ENCODE results near the gene LSM2. TPM values are rescaled to one million over a fixed set of nuclear protein-coding genes. Genes with fewer than 3 reads are reported as not detected.
"Not testable (repeated sequence)": the region's sequence is repeated elsewhere in the genome, so short reads cannot be mapped to it uniquely, and the experiment has no call there.

LSM2 gene
- total RNA-seq, 2 donors from 2014 or later: 92.5 to 139 TPM

DNA sequence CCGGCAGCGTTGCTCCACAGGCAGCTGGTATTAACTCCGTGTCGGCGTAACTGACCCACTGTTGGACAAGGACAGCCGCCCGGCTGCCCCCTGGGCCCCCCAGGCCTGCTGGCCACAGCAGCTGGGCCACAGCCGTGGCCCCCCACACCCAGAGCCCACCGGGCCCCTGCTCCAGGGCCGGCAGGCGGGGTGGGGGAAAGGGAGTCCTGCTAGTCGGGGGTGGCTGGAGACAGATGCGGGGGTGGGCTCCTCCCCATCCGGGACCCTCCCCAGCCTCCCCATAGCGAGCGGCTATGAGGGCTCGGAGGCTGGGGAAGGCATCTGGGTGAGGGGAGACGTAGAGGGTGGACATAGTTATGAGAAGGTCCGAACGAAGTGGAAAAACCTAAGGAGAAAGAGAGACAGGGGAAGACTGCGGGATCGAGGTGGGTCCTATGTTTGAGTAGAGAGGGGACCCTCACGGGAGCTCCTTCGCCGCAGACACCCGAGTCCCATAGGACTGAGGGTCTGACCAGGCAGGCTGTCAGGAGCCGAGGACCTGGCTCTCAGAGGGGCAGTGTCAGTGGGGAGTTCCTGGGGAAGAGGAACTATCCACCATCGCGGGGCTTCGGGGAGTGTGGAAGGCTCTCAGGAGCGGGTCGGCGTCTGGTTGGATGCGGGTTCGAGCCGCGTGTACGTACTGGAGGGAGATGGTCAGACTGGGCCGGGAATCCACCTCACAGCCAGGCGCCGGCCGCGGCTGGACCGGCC, 11.7 kb downstream of the LSM2 start:
- peaks cover 30% of the 10 kb centered on the region for H3K4me1 Mint-ChIP-seq
- peak overlapping the region; percentile 72 for H3K4me3 Mint-ChIP-seq
- ATAC-seq (replicated peaks): peak; percentile 10
- H3K27me3 Mint-ChIP-seq: no peaks in the 10 kb centered on the region
- H3K27ac Mint-ChIP-seq: peak overlapping the region; percentile 99
- H3K36me3 Mint-ChIP-seq (ENCODE audit: low read depth): peaks cover 77% of the 10 kb centered on the region
- no peaks in the 10 kb centered on the region for H3K9me3 Mint-ChIP-seq

DNA sequence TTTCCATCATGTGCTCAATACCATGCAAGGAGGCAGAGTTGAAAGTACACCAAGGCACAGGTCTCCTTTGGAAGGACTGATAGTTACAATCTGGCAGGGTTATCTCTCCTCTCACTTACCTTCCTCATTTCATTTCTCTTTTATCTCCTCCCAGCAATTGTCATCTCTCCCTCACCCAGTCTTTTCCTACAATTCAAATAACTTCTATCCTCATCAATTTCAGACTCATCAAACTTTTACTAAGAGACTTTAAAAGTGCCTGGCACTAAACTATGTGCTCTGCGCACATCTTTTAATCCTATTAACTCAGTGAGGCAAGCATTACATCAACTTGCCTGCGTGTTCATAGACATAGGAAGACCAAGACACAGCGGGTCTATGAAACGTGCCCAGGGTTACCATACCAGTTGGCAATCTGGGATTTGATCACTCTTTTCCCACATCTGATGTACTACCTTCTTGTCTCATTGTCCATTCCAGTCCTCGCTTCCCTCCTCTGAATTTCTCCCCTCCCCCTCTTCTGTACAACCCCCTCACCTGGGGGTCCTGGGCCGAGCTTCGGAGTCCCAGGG, 12.4 kb downstream of the LSM2 start:
- Mint-ChIP-seq H3K4me3 (peak overlapping the region; percentile 72), H3K36me3 (ENCODE audit: low read depth) (peaks cover 77% of the 10 kb centered on the region), H3K9me3 (no peaks in the 10 kb centered on the region), H3K27me3 (no peaks in the 10 kb centered on the region), H3K27ac (peak overlapping the region; percentile 8), H3K4me1 (peaks cover 32% of the 10 kb centered on the region)
- ATAC-seq (replicated peaks): no peak

DNA sequence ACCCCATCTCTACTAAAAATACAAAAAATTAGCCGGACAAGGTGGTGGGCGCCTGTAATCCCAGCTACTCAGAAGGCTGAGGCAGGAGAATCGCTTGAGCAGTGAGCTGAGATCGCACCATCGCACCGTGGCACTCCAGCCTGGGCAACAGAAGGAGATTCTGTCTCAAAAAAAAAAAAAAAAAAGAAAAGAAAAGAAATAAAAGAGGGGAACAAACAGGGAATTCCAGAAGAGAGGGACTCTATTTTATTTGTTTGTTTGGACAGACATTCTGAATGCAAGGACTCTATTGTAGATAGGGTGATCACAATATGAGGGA, 12.9 kb downstream of the LSM2 start:
- Mint-ChIP-seq H3K4me1 (peaks cover 34% of the 10 kb centered on the region), H3K27ac (peak overlapping the region; percentile 29), H3K36me3 (ENCODE audit: low read depth) (peaks cover 77% of the 10 kb centered on the region), H3K4me3 (peak overlapping the region; percentile 72)
- not testable (repeated sequence) for H3K9me3 Mint-ChIP-seq; ATAC-seq (replicated peaks); H3K27me3 Mint-ChIP-seq

DNA sequence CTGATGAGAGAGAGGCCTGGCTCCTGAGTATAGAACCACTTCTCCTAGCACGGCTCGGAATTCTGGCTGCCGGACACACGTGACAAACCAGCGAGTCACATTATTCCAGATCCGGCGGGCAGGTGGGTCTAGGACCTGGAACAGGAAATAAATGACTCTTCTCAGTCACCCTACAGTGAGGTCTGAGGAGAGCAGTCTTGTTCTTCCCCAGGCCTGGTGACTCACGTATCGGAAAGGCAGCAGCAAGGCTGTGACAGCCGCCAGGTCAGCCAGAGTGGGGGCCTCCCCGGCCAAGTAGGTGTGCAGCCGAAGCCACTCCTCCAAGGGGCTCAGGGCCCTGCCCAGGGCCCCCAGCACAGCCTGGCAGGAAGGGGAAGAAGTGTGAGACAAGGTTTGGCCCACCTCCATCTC, 14.0 kb downstream of the LSM2 start:
- Mint-ChIP-seq H3K9me3 (no peaks in the 10 kb centered on the region), H3K4me3 (peak overlapping the region; percentile 72), H3K4me1 (peaks cover 33% of the 10 kb centered on the region), H3K27me3 (no peaks in the 10 kb centered on the region), H3K36me3 (ENCODE audit: low read depth) (peaks cover 68% of the 10 kb centered on the region), H3K27ac (peak overlapping the region; percentile 29)
- peak; percentile 54 for ATAC-seq (replicated peaks)

DNA sequence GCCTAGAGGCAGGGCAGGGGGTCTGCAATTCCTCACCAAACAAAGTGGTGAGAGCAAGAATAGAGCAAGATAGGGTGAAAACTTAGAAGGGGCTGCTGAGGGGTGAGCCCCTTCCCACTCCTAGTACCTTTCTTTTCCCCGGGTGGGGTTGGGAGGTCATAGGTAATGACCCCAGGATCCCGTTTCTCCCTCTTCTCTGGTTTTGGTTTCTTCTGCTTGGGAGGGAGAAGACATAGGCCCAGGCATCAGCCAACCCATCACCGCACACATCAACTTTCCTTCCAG, 14.7 kb downstream of the LSM2 start:
- H3K27me3 Mint-ChIP-seq: no peaks in the 10 kb centered on the region
- peak overlapping the region; percentile 29 for H3K27ac Mint-ChIP-seq
- H3K9me3 Mint-ChIP-seq: no peaks in the 10 kb centered on the region
- H3K36me3 Mint-ChIP-seq (ENCODE audit: low read depth): peaks cover 61% of the 10 kb centered on the region
- H3K4me3 Mint-ChIP-seq: peak overlapping the region; percentile 72
- peaks cover 27% of the 10 kb centered on the region for H3K4me1 Mint-ChIP-seq
- ATAC-seq (replicated peaks): no peak

DNA sequence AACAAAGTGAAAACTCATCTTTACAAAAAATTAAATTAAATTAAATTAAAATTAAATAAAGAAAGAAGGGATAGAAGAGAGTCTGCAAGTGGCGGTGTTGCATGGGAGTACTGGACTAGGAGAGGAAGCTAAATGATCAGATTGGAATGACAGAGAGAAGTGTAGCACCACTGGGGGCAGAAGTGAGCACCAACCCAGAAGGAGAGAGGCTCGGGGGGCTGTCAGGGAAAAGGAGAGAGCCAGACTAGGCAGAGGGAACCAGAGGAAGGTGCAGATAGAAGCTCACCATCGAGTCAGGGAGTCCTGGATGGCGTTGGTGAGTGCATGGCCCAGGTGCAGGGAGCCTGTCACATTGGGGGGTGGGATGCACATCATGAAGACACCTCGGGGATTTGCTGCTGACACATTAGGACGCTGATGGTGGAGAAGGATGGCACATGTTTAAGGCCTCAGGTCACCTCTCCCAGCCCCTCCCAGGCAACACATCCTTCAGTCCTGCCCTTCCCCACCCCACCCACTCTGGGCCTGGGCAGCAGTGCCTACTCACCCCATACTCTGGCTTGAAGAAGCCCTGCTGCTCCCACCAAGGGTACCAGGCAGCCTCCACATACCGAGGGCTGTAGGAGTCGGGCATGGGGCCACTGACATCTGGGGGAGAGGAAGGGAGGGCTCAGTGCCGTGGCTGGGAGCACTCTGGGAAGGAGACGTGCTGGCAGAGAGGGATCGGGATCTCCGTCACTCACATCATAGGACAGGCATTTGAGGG, 15.3 kb downstream of the LSM2 start:
- H3K27me3 Mint-ChIP-seq: no peaks in the 10 kb centered on the region
- no peak overlapping the region for H3K27ac Mint-ChIP-seq
- no peaks in the 10 kb centered on the region for H3K9me3 Mint-ChIP-seq
- H3K4me1 Mint-ChIP-seq: peaks cover 25% of the 10 kb centered on the region
- peak overlapping the region; percentile 22 for H3K4me3 Mint-ChIP-seq
- H3K36me3 Mint-ChIP-seq (ENCODE audit: low read depth): peaks cover 64% of the 10 kb centered on the region
- no peak for ATAC-seq (replicated peaks)

DNA sequence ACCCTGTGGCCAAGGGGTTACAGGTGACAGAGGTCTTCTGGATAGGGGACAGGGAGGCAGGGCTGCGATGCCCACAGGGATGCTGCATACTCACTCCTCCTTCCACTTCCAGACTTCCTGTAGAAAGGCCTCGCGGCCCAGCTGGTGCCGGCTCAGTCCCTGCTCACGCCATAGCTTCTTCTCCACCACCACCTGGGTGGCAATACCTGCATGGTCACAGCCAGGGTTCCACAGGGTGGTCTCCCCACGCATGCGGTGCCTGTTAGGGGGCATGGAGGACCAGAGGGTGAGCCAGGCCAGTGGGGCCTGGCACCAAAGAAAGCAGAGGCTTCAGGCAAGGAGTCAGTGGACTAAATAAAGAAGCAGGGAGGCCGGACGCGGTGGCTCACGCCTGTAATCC, 21.3 kb downstream of the LSM2 start:
- Mint-ChIP-seq H3K4me1 (peaks cover 6% of the 10 kb centered on the region), H3K9me3 (no peaks in the 10 kb centered on the region), H3K36me3 (ENCODE audit: low read depth) (peaks cover 75% of the 10 kb centered on the region), H3K27ac (no peak overlapping the region), H3K4me3 (no peak overlapping the region), H3K27me3 (no peaks in the 10 kb centered on the region)
- ATAC-seq (replicated peaks): no peak

DNA sequence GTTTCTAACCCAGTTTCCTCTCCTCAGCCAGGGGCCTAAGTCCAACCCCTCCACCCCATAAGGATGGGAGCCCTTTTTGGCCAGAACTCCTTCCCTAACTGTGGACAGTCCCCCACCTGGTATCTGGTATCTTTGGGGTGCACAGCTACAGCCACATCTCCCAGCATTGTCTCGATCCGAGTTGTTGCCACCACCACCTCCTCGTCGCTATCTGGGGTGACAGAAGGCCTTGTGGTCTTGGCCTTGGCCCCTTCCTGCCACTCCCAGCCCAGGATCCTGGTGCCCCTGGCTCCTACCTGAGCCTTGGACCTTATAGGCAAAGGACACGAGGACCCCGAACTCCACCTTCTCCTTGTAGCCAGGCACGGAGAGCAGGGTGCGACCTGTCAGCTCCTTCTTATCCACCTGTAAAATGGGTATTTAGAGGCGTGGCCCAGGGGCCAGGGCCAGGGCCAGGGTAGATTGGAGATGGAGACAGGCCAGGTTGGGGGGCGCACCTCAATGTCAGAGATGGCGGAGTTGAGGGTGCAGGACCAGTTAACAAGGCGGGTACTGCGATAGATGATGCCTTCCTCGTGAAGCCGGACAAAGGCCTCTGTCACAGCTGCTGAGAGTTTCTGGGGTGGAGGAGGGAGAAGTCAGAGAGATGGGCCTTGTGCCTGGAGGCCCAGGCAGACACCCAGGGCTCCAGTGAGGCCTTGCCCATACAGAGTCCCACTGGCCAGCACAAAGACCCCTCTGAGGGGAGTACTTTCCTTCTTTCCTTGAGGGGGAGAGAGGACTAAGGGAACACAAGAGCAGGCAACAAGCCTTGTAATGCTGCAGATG, 22.5 kb downstream of the LSM2 start:
- no peak for ATAC-seq (replicated peaks)
- Mint-ChIP-seq H3K4me3 (no peak overlapping the region), H3K9me3 (no peaks in the 10 kb centered on the region), H3K27me3 (no peaks in the 10 kb centered on the region), H3K36me3 (ENCODE audit: low read depth) (peaks cover 63% of the 10 kb centered on the region), H3K4me1 (peaks cover 2% of the 10 kb centered on the region), H3K27ac (peak overlapping the region; percentile 61)

DNA sequence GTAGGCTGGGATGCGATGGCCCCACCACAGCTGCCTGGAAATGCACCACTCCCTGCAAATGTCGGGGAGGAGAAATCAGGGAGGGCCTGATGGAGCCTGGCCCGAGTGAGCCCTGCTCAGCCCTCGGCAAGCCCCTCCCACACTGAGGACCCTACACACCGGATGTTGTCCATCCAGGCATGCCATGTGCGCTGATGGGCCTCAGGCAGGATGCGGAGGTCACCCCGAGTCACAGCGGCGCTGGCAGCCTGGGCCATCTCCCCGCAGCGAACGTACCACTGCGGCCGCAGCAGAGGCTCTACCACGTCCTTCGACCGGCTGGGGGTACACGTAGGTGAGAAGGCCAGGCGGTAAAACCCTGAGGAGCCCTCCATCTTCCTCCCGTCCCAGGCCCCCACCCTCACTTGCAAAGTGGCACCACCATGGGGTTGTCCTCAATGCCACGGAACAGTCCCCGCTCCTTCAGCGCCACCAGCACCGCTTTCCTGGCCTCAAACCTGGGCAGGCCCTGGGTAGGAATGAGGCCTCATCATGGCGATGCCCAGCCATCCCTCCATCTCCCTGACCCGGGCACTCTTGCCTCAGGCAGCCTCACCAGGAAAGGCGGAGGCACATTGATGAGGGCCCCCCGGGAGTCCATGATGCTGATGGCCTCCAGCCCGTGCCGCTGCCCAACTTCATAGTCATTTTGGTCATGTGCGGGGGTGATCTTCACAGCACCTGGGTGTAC, 24.5 kb downstream of the LSM2 start:
- H3K36me3 Mint-ChIP-seq (ENCODE audit: low read depth): peaks cover 61% of the 10 kb centered on the region

DNA sequence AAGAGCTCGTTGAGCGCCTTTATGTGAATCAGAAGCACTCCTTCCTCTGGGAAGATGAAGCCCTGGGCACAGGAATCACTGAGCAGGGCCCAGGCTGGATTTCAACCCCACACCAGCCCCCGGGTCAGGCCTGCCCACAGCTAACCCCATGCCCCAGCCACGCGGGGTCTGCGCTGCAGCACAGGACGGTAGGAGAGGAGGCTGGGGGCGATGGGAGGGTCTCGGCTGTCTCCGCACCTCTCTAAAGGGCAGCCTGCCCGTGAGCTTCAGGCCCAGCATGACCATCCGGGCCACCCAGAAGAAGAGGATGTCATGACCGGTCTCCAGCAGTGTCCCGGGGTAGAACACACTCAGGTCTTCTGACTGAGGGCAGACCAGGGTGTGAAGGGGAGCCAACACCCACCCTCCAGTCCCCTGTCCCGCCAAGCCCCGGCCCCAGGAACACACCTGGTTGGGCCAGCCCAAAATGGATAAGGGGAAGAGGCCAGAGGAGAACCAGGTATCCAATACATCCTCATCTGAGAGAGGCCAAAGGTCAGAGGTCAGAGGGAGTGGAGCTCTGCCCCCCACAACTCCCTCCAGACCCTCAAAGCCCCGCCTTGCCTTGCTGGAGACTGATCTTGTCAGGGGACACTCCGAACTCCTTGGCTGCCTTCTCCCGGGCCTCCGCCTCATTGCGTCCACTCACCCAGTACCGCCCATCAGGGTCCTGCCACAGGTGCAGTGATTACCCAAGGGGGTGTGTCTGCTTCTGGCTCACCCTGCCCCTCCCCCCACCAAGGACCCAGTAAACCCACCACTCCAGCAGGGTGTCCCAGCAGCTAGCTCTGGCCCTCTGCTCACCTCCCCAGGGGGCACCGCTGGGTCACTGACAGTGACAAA, 25.3 kb downstream of the LSM2 start:
- H3K36me3 Mint-ChIP-seq (ENCODE audit: low read depth): peaks cover 60% of the 10 kb centered on the region
- no peak for ATAC-seq (replicated peaks)
- no peak overlapping the region for H3K4me3 Mint-ChIP-seq
- no peaks in the 10 kb centered on the region for H3K27me3 Mint-ChIP-seq
- peaks cover 7% of the 10 kb centered on the region for H3K4me1 Mint-ChIP-seq
- no peaks in the 10 kb centered on the region for H3K9me3 Mint-ChIP-seq
- H3K27ac Mint-ChIP-seq: no peak overlapping the region

More for the DNA sequence above, 24.5 kb downstream of the LSM2 start:
- ATAC-seq (replicated peaks): no peak
- Mint-ChIP-seq H3K4me1 (peaks cover 3% of the 10 kb centered on the region), H3K4me3 (no peak overlapping the region), H3K9me3 (no peaks in the 10 kb centered on the region), H3K27ac (no peak overlapping the region), H3K27me3 (no peaks in the 10 kb centered on the region)

DNA sequence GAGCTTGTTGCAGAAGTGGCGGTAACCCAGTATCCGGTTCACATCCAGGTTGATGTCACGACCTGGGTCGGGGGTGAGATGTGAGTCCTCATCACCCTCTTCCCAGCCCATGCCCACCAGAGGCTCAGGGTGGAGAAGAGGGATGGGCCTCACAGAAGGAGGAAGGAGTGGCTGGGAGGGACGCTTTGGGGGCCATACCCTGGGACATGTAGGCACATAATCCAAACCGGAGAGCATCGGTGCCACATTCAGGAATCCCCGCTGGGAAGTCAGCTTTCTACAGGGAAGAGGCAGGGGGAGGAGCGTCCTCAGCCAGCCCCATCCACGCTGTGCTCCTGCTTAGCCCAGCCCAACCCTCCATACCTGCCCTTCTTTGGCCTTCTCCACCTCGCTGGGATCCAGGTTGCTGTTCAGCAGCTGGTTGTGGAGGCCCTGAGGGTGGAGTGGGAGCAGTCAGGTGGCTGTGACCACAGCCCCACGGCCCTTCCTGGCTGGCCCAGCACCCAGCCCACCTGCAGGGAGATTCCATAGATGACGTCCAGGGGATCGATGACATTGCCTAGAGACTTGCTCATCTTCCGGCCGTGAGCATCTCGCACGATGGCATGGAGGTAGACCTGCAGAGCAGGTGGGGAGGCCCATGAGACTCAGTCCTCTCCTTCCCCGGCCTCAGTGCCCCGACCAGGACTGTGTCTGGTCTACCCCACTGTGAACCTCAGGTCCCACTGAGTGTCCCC, 26.1 kb downstream of the LSM2 start:
- H3K9me3 Mint-ChIP-seq: no peaks in the 10 kb centered on the region
- no peak overlapping the region for H3K27ac Mint-ChIP-seq
- no peak for ATAC-seq (replicated peaks)
- peaks cover 52% of the 10 kb centered on the region for H3K36me3 Mint-ChIP-seq (ENCODE audit: low read depth)
- no peaks in the 10 kb centered on the region for H3K27me3 Mint-ChIP-seq
- no peak overlapping the region for H3K4me3 Mint-ChIP-seq
- H3K4me1 Mint-ChIP-seq: peaks cover 11% of the 10 kb centered on the region

DNA sequence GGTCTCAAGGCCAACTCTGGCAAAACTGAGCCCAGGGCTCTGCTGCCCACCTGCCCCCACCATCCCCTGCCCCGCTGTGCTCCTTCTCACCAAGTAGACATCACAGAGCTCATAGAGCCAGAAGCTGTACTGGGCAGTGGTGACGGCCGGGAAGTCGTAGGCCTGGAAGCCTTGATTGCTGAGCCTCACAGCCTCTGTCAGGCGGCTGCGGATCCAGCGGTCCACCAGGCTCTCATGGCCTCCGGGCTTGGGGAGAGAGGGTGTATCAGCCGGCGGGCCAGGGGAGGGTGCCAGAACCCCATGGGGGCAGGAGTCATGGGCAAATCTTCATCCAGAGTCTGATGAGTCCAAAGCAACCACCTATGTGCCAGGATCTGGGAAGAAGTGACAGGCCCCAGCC, 26.9 kb downstream of the LSM2 start:
- Mint-ChIP-seq H3K27ac (no peak overlapping the region), H3K27me3 (no peaks in the 10 kb centered on the region), H3K9me3 (no peaks in the 10 kb centered on the region), H3K4me1 (peaks cover 16% of the 10 kb centered on the region), H3K4me3 (no peak overlapping the region), H3K36me3 (ENCODE audit: low read depth) (peaks cover 45% of the 10 kb centered on the region)
- ATAC-seq (replicated peaks): no peak

Measured in activated T-helper 17 cell treated with anti-CD3 and anti-CD28 coated beads, Interleukin-2, amount 50 U/mL, for 72 hours (primary cell).